GM19099 (cell line): ENCODE results near the gene GHRHR.

Experiments used
- POLR2A ChIP-seq: IDR thresholded peaks from 3 replicates; pipeline ENCODE4 v1.6.1; 2011; ENCODE audit warnings: low read depth; ENCODE audit not compliant: insufficient read length; ENCODE audit errors: extremely low read depth

Gene GHRHR

DNA sequence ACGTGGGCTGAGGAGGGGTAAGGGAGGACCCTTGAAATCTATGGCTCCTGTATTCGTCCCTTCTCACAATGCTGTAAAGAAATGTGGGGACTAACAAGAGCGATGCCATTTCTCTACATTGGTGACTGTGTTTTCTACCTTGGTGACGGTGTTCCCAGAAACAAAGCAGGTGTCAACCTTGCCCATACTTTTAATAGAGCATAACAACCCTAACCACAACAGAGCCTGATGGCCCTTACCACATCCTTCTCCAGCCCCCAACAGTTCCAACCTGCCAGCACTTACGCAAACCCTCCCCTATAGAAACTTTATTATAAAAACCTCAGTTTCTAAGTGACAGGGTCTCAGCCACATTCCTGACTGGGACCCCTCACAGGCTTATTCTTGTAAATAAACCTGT is 60.1 kb downstream of the GHRHR start:
- TF ChIP-seq POLR2A: no peak

DNA sequence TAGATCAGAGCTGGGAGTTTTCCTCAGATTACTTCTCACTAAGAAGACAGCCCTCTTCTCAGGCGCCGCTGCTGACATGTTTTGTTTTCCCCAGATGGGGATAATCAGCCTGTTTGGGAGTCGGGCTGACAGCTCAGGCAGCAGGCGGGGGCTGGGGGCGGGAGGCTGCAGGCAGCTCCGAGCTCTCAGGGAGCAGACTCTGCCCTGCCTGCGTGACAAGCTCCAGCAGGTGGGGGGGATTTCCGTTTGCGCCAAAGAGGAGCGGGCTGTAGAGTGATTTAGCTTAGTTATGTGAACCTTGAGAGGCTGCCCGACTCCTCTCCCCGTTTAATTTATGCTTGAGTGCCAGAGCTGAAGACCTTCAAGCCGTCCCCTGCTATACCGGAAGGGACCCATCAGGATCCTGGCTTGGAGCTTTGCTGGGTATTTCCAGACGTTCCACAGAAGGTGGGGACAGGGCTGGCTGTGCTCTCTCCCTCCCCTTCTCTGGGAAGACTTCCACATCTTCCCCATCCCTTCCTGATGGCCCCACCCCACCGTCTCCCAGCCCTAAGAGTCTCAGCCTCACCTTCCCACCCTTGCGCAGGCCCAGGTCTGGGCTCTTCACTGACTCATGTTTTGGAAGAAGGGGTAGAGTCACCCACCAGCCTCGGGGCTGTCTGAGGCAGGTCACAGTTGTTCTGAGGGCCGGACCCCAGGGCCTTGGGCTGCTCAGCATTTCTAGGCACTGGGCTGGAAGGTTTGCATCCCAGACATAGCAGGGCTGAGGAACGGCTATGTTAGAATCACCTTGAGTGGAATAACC is 63.6 kb downstream of the GHRHR start:
- no peak for TF ChIP-seq POLR2A

DNA sequence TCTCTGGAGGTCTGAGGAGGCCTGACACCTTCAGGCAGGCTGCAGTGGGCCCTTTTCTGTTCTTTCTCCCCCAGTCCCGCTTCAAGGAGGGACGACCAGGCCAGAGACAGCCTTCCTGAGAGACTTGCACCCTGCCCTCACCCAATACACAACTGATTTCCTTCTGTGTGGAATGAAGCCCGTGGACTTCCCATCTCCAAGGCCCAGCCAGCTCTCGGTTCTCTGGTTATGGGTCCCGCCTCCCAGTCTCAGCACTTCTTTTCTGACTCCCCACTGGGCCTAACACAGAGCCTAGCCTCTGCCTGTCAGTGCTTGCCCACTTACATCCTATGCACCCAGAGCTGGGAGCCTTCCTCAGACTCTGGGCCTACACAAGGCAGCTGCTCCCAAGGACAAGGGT is 64.3 kb downstream of the GHRHR start:
- no peak for TF ChIP-seq POLR2A

DNA sequence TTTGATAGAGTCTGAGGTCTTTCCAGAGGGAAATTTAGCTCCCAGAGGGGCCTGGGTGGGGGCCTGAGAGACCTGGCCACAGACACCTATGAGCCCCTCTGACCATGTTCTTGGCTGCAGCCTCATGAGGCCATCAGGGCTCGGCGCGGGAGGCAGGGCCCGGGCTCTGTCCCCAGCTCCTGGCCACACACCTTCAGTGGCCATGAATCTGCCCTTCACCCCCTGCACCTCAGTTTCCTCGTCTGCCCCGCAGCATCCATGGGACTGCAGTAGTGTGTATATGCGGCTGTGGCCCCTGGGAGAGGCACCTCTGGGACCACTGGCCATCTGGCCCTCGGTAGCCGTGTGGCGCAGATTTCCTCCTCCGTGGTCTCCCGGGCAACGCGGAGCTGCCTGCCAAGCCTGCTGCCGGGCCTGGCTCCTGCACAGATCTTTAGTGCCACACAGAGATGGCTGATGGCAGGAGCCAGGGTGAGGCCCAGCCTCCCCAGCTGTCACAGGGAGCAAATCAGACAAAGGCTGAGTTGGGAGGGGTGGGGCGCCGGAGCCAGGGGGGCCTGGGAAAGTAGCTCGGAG is 64.8 kb downstream of the GHRHR start:
- TF ChIP-seq POLR2A: no peak
